Measurements from ENCODE around the gene UBXN10.

Gene UBXN10

GRCh38 chr1:20152599-20152930 is 33.3 kb upstream of the UBXN10 start:
- DNase-seq = no peak

- DNase-seq = peak; percentile 40 to 49 (median 46)
Observed at GRCh38 chr1:20153000-20153418, 32.9 kb upstream of the UBXN10 start.

GRCh38 chr1:20154301-20154831 is 31.5 kb upstream of the UBXN10 start:
- DNase-seq = peak in 1 of 3 donors; percentile 22

- DNase-seq = no peak
Observed at GRCh38 chr1:20158358-20159070, 27.4 kb upstream of the UBXN10 start.

- peak in 1 of 3 donors; percentile 20 for DNase-seq
Observed at GRCh38 chr1:20160034-20160433, 25.9 kb upstream of the UBXN10 start.

GRCh38 chr1:20164694-20165202 is 21.1 kb upstream of the UBXN10 start:
- DNase-seq = peak in 2 of 3 donors; percentile 31 to 38

- DNase-seq = no peak
Observed at GRCh38 chr1:20165522-20165951, 20.4 kb upstream of the UBXN10 start.

GRCh38 chr1:20166051-20166450 is 19.8 kb upstream of the UBXN10 start:
- no peak for DNase-seq

GRCh38 chr1:20167126-20167525 is 18.8 kb upstream of the UBXN10 start:
- no peak for DNase-seq

GRCh38 chr1:20168564-20169491 is 17.1 kb upstream of the UBXN10 start:
- no peak for DNase-seq

GRCh38 chr1:20169932-20170331 is 16.0 kb upstream of the UBXN10 start:
- no peak for DNase-seq

GRCh38 chr1:20172033-20172590 is 13.8 kb upstream of the UBXN10 start:
- DNase-seq = no peak

GRCh38 chr1:20174937-20175666 is 10.8 kb upstream of the UBXN10 start:
- DNase-seq = peak; percentile 61 to 63 (median 61)

- DNase-seq = peak in 2 of 3 donors; percentile 19 to 47
Observed at GRCh38 chr1:20178634-20179370, 7.1 kb upstream of the UBXN10 start.

GRCh38 chr1:20179371-20180128 is 6.3 kb upstream of the UBXN10 start:
- no peak for DNase-seq

- DNase-seq = no peak
Observed at GRCh38 chr1:20180129-20180843, 5.6 kb upstream of the UBXN10 start.

GRCh38 chr1:20180844-20181207 is 5.1 kb upstream of the UBXN10 start:
- no peak for DNase-seq

GRCh38 chr1:20182415-20182814 is 3.5 kb upstream of the UBXN10 start:
- DNase-seq = peak in 2 of 3 donors; percentile 26 to 50

- DNase-seq = no peak
Observed at GRCh38 chr1:20183035-20183434, 2.9 kb upstream of the UBXN10 start.

GRCh38 chr1:20183616-20184271 is 2.2 kb upstream of the UBXN10 start:
- DNase-seq = no peak
